A673 (cell line): Measurements from ENCODE around the gene ACSF2. TPM values are rescaled to one million over a fixed set of nuclear protein-coding genes. Genes with fewer than 3 reads are reported as not detected.

Experiments used
- BruUV-seq: library from RNA; stranded (reverse); fragments of 400-500 nt; replicated peaks from 2 replicates; lab custom pipeline; 2021; lab: Mats Ljungman, UMichigan
- CTCF ChIA-PET: fragments of 300-600 bp; sonication (Branson Sonifier 250); formaldehyde crosslinking; loops from one replicate; lab custom pipeline; 2022; ENCODE audit warnings: antibody characterized with exemption; lab: Charles Lee
- POLR2A ChIA-PET: fragments of 300-600 bp; sonication (Branson Sonifier 250); formaldehyde crosslinking; loops from one replicate; lab custom pipeline; 2022; ENCODE audit warnings: antibody characterized with exemption; ENCODE audit not compliant: low non-redundant PET; lab: Charles Lee
- DNase-seq: peaks from one replicate; pipeline ENCODE4 v3.0.0-alpha.2; 2015; ENCODE audit warnings: low spot score
- H3K27ac ChIP-seq: fragments of 200-600 bp; sonication (generic); 2 replicates; pipeline ENCODE4 v1.5.1; 2016; ENCODE audit warnings: mixed run types, low read depth, mild to moderate bottlenecking, mixed read lengths, antibody characterized with exemption, low read length; ENCODE audit not compliant: poor library complexity, severe bottlenecking
- H3K27me3 ChIP-seq: fragments of 200-600 bp; sonication (generic); replicated peaks from 2 replicates; pipeline ENCODE4 v1.6.1; 2017; ENCODE audit warnings: mixed run types, low read depth, mild to moderate bottlenecking, mixed read lengths, antibody characterized with exemption, low read length; ENCODE audit not compliant: insufficient read depth, poor library complexity
- H3K36me3 ChIP-seq: fragments of 200-600 bp; sonication (generic); 2 replicates; pipeline ENCODE4 v1.6.1; 2016; ENCODE audit warnings: mixed run types, mild to moderate bottlenecking, mixed read lengths, antibody characterized with exemption, low read length; ENCODE audit not compliant: insufficient read depth, poor library complexity, severe bottlenecking
- H3K4me1 ChIP-seq: fragments of 200-600 bp; sonication (generic); 2 replicates; pipeline ENCODE4 v1.6.1; 2017; ENCODE audit warnings: mixed run types, mild to moderate bottlenecking, mixed read lengths, antibody characterized with exemption, low read length; ENCODE audit not compliant: insufficient read depth, poor library complexity, severe bottlenecking
- H3K4me3 ChIP-seq: fragments of 200-600 bp; sonication (generic); 2 replicates; pipeline ENCODE4 v1.5.1; 2016; ENCODE audit warnings: low read depth, mixed run types, mild to moderate bottlenecking, mixed read lengths, low read length; ENCODE audit not compliant: poor library complexity, severe bottlenecking
- H3K9me3 ChIP-seq: fragments of 200-600 bp; sonication (generic); 2 replicates; pipeline ENCODE4 v1.6.1; 2016; ENCODE audit warnings: mixed run types, low read depth, mild to moderate bottlenecking, mixed read lengths, antibody characterized with exemption, low read length; ENCODE audit not compliant: poor library complexity, severe bottlenecking
- EZH2 ChIP-seq: fragments of 200-600 bp; sonication (generic); IDR thresholded peaks from 2 replicates; pipeline ENCODE4 v1.6.1; 2017; ENCODE audit warnings: borderline replicate concordance, low read depth, mild to moderate bottlenecking, mixed read lengths, antibody characterized with exemption, low read length; ENCODE audit not compliant: poor library complexity, severe bottlenecking
- intact Hi-C: fragments of 100-400 bp; cut with micrococcal nuclease; formaldehyde crosslinking; loops from one replicate; pipeline ENCODE4 v1.10.0; 2022; ENCODE audit not compliant: unreplicated experiment
- total RNA-seq: library from RNA; stranded (reverse); gene quantifications from 2 replicates; pipeline ENCODE4 v1.2.3, GENCODE V29; 2021
- TF ChIP-seq, protein P1 (sequence below): fragments of 300-800, 200-600 bp; sonication (generic); conservative IDR thresholded peaks from 2 replicates; pipeline ENCODE4 v1.5.1; 2017; ENCODE audit warnings: low read depth, mild to moderate bottlenecking, antibody characterized with exemption, low read length, moderate library complexity, mixed read lengths

The ACSF2 gene
- total RNA-seq, 1 experiment from 2014 or later = 4.1 TPM

DNA sequence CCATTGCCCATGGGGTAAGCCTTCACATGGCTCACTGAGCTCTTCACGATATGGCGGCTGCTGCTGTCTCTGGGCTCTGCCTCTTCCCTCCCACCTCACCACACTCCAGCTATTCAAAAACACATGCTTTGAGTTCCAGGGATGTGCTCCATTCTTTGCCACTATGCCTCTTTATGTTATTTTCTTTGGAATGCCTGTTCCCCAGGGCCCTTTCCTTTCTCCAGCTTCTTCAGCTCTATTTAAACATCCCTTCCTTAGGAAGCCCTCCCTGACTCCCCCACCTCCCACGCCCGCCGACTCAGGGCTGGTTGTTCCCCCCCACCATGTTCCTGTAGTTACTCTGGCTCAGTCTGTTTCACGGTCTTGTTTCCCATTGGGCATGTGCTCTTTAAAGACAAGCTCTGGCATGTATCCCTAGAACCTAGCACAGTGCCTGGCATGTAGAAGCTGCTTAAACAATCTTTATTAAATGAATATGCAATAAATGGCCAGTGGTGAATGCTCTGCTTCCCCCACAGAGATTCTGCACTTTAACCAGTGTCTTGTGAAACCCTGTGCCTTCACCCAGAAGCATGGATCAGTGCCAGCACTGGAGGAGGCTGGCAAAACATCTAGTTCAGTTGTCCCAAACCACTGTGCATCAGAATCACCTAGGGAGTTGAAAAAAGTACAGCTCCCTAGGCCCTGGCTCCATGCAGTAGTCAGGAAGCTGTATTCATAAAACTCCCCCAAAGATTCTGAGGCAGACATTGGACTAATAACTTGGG lies 89.1 kb downstream of the ACSF2 start:
- BruUV-seq = no TSS peak
- Histone ChIP-seq H3K27me3 (no peaks in the 10 kb centered on the region), H3K27ac (no peak overlapping the region), H3K4me1 (no peaks in the 10 kb centered on the region), H3K9me3 (no peaks in the 10 kb centered on the region), H3K4me3 (no peak overlapping the region), H3K36me3 (no peaks in the 10 kb centered on the region)
- DNase-seq = no peak
- ChIA-PET CTCF (no interaction called here), POLR2A (no interaction called here)
- intact Hi-C loops = no loop called here
- TF ChIP-seq, protein P1, sequence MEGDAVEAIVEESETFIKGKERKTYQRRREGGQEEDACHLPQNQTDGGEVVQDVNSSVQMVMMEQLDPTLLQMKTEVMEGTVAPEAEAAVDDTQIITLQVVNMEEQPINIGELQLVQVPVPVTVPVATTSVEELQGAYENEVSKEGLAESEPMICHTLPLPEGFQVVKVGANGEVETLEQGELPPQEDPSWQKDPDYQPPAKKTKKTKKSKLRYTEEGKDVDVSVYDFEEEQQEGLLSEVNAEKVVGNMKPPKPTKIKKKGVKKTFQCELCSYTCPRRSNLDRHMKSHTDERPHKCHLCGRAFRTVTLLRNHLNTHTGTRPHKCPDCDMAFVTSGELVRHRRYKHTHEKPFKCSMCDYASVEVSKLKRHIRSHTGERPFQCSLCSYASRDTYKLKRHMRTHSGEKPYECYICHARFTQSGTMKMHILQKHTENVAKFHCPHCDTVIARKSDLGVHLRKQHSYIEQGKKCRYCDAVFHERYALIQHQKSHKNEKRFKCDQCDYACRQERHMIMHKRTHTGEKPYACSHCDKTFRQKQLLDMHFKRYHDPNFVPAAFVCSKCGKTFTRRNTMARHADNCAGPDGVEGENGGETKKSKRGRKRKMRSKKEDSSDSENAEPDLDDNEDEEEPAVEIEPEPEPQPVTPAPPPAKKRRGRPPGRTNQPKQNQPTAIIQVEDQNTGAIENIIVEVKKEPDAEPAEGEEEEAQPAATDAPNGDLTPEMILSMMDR = no peak
- TF ChIP-seq EZH2 = no peak

DNA sequence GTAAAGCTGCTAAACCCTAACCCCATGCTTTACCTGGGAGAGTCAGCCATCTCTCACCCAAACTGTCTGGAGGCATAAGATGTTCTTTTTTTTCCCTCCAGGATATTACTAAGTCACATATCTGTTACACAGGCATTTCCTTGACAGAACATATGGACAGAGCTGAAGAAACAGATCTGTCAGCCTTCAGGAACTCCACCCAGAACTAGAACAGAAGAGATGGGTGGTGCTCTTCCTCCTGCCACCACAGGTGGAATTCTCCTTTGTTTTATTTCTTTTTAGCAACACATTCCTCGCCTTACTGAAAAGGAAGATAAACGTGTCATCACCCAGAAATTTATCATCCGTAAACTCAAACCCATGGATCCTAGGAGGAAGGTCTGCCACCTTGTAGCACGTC lies 91.0 kb downstream of the ACSF2 start:
- H3K36me3 ChIP-seq = no peaks in the 10 kb centered on the region
- H3K27ac ChIP-seq = no peak overlapping the region
- no peaks in the 10 kb centered on the region for H3K4me1 ChIP-seq
- intact Hi-C loops = no loop called here
- BruUV-seq = no TSS peak
- ChIA-PET POLR2A (no interaction called here), CTCF (no interaction called here)
- H3K9me3 ChIP-seq = no peaks in the 10 kb centered on the region
- H3K27me3 ChIP-seq = no peaks in the 10 kb centered on the region
- no peak overlapping the region for H3K4me3 ChIP-seq
- no peak for TF ChIP-seq EZH2
- TF ChIP-seq, protein P1 = no peak
- DNase-seq = no peak

DNA sequence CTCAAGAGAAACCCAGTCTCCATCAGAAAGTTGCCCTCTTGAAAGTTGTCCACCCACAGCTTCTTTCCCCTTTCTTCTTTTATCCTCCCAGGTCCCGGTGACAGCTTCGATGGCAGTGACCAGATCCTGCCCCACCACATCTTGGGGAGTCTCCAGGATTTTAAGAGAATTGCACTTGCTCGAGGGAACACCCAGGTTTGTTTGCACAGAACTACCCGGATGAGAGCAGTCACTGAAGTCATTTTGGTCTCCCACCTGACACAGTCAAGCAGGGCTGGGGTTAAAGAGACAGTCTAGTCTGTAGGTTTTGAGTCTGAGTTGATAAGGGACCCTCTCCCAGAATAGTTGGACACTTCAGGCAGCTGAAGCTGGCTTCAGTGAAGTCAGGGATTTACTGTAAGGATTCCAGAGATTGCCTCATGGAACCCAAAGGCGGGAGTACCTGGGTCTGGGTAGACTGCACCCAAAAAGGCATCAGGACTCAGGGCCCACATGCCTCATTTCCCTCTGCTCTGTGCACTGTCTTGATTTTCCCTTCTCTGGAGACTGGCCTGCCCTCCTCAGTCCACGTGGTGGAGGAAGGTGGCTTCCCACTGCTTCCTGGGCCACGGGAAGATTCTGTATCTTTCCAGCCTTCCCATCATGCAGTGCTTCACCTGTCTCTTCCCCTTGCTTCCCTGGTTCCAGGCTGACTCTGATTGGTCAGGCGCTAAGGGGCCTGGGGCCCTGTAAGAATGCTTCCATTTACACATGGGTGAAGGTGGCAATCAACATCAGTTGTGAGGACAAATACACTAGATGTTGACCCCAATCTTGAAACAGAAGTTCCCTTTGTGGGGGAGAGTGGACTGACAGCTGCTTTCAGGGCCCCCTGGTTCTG lies 91.7 kb downstream of the ACSF2 start:
- CTCF ChIA-PET = no interaction called here
- BruUV-seq = no TSS peak

More for the DNA sequence above, 91.7 kb downstream of the ACSF2 start:
- H3K4me1 ChIP-seq = no peaks in the 10 kb centered on the region
- TF ChIP-seq, protein P1 = no peak
- no peak for TF ChIP-seq EZH2
- intact Hi-C loops = no loop called here
- no peaks in the 10 kb centered on the region for H3K27me3 ChIP-seq
- no peak overlapping the region for H3K4me3 ChIP-seq
- H3K27ac ChIP-seq = no peak overlapping the region
- DNase-seq = no peak
- POLR2A ChIA-PET = no interaction called here
- H3K36me3 ChIP-seq = no peaks in the 10 kb centered on the region
- H3K9me3 ChIP-seq = no peaks in the 10 kb centered on the region
